CD4-positive, alpha-beta T cell treated with Interleukin-1 beta for 1 hour (primary cell): ENCODE measurements around the gene ZRANB3.
"Not testable (repeated sequence)": the region's sequence is repeated elsewhere in the genome, so short reads cannot be mapped to it uniquely, and the experiment has no call there.

Experiments used
- DNase-seq, 2 donors: peaks; one replicate each; pipeline ENCODE4 v3.0.0-alpha.2; 2020 to 2022

Gene ZRANB3

DNA sequence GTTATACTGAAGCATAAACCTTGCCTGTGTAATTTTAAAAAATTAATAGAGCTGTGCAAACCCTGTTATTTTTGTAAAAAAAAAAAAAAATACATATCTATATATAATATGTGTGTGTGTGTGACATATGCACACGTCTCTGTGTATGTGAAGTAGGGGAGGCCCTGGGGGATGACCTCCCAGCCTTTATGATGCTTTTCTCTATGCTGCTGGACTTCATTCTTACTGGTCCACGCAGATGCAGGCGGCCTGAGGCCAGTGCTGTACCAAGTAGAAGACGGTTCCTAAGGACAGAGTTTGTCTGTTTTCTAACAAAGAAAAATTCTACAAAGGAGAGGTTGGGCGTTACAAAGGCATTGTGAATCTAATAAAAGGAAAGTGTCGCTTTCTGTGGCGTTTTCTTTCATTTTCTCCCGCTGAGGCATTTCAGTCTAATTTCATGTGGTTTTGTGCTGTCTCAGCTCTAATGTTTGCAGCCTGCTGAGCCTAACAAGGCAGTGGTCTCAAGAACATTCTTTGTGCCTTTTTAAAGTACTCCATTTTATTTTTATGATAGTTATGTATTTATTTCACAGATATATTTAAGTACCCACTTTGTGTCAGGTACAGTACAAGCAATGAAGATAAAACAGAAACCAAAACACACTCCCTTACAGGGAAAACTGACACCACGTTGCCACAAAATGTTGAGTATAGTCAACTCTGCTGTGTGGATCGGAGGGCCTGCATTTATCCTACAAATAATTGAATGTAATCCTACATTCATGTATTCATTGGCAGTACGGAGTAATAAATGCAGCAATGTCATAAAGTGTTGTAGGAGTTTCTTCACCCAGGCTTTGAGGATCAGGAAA lies 360.9 kb downstream of the ZRANB3 start:
- DNase-seq = no peak

DNA sequence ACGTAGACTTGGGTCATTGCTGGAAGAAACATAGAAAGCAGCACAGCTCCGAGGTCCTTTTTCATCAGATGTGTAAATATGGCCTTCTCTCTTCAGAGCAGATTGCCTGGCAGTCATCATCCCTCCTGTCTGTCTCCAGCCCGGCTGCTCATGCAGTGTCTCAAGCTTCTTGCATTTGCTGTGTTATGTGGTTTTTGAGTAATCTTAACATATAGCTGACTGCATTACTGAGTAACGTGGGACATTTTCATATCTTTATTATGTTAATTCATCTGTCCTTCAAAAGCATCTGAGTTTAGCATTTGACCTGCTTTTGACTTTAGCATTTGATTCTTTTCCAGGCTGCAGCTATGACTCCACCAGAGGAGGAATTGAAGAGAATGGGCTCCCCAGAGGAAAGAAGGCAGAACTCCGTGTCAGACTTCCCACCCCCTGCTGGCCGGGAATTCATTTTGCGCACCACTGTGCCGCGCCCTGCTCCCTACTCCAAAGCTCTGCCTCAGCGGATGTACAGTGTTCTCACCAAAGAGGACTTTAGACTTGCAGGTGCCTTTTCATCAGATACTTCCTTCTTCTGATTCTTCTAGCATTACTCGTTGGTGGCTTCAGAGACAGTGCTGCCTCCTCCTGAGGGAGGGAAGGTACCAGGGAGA lies 362.7 kb downstream of the ZRANB3 start:
- no peak for DNase-seq

DNA sequence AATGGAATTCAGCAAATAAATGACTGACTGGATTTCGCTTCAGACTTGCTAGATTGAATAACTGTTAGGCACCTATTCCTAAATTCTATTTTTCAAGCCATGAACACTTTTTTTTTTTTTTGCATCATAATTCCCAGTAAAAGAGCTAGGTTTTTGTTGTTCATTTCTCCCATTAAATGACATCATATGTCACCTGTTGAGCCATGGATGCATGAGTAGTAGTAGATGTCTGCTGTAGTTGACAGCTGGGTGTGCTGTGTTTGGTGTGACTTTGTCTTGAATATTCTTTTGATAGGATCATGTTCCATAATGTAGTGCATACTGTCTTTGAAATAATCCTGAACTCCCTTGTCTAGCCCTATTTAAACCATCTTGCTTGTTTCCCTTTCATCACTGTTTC lies 363.7 kb downstream of the ZRANB3 start:
- DNase-seq = no peak

DNA sequence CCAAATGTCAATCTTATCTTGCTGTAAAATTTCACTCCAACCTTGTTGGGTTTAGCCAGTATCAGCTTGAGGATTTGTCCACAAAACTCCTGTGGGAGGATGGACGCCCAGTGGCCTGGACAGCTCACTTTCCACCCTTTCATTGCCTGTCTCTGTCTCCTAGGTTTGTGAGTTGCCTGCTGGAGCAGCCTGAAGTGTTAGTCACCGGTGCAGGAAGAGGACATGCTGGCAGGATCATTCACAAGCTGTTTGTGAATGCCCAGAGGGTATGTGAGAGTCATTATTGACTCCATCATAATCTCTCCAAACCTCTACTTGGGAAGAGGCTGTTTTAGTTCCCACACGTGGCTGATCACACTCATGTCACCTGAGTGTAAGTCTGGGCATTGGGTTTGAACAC lies 366.6 kb downstream of the ZRANB3 start:
- no peak for DNase-seq

DNA sequence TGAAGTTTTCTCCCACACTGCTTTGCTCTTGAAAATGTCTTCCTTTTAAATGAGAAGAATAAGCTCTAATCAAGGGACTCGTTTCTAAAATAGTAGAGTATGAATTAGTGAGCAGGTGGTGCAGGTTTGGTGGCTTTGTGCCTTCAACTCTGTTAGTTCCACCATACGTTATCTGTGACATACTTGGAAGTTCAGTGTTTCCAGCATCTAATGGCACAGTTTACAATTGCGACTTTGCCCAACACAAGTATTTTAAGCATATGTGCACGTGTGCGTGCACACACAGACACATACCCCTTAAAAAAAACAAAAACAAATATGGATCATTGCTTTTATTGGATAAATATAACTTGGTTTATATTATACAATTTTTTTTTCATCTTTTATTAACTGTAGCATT lies 367.1 kb downstream of the ZRANB3 start:
- DNase-seq = no peak

DNA sequence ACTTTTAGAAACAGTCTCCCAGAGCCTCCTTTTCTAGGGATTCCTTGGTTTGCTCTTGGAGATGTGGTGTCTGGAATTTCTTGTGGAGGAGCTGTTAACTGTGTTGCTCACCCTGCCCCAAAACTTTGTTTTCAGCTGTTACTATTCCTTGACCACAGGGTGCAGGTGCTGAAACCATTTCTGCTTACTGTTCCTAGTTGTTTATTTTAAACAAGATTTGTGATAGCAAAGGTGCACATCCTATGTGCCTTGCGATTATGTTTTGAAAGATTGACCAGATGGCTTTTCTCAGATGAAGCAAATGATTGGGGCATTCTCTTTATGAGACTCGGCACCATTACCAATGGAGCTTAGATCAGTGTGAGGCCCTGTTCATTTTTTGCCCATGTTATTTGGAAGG lies 367.7 kb downstream of the ZRANB3 start:
- DNase-seq = no peak

DNA sequence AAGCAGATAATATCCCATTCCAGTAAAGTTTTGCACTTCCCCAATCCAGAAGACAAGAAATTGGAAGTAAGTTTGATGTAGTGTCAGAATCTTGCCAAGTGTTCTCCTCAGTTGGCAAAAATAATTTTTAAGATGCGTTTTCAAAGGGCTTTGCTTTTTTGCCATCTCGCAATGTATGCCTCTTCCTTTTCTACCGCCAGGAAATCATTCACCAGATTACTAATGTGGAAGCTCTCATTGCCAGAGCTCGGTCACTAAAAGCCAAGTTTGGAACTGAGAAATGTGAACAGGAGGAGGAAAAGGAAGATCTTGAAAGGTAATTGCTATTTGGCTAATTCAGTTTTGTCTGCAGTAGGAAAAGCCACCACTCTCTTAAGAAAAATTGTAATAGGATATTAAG lies 368.2 kb downstream of the ZRANB3 start:
- no peak for DNase-seq

DNA sequence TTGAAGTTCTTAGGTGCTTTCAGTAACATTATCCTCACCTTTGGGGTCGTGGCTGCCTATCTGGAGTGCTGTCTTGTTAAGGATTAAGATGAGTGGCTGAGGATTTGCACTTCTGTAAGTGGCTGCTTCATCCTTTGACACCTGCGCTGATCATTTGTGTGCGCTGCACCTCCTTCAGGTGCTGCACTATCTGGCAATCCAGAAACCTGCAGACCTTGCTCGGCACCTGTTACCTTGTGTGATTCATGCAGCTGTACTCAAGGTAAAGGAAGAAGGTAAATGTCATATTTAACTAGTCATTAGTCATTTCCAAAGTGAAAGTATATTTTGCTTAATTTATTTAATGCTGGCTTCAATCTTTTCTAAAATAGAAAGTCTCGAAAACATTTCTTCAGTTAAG lies 368.6 kb downstream of the ZRANB3 start:
- no peak for DNase-seq

DNA sequence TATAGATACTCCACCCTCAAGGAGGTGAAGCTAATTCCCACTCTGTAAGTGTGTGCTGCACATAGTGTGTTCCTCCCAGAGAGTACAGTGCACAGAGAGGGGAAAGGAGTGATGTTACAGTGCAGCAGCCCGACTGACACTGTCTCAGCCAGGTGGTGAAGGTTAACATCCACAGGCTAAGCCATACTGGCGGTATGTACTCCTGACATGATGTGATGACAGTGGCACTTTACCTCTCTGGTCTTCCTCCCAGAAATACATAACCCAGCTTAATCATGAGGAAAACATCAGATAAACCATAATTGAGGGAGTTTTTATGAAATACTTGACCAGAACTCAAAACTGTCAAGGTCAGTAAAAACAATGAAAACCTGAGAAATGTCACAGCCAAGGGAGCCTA lies 371.8 kb downstream of the ZRANB3 start:
- DNase-seq = no peak

DNA sequence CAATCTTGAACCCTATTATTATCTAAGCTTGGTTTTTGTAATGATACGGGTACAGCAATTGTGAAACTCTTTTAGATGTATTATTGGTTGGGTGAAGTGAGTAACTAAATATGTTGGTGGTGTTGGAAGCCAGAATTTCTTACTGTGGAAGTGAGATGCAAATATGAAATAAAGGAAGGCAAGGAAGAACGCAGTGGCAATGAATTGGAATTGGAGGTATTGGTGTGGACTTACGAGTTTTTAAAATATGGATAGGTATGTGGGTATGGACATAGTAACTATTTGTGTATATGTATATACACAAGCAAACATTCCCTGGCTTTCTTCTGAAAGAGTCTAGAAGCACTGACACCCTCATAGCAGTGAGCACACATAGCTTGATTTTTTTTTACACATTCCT lies 373.2 kb downstream of the ZRANB3 start:
- no peak for DNase-seq

DNA sequence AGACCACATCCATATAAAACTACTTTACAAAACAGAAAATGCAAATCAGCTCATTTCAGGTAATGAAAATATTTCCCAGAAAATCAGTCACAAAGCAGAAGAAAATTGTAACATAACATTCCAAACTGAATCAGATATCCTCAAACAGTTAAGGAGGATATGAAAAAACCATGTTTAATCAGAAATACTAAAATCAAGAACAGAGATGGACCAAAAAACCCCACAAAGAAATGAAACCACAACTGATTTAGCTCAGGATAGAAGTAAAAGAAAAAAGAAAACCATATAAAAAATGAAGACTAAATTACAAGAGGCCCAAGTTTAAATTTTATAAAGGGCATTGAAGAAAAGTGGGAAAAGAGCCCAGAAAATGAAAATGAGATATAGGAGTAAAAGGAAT lies 376.1 kb downstream of the ZRANB3 start:
- no peak for DNase-seq

DNA sequence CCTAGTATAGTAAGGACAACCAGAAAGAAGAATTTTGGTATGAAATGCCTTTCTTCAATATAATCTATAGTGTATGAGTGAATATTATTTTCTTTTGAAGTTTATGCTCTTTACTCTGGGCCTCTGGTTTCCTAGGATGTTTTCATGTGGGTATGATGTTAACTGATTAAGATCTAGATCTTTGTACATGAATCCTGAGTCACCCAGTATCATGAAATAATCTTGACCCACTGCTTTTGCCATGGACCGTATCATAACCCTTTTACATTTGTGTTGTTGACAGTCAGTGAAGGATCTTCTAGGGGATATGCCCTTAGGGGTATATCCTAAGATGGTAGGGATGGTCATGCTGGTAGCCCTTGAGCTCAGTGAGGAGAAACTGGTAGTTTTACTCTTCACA lies 378.7 kb downstream of the ZRANB3 start:
- DNase-seq = no peak

DNA sequence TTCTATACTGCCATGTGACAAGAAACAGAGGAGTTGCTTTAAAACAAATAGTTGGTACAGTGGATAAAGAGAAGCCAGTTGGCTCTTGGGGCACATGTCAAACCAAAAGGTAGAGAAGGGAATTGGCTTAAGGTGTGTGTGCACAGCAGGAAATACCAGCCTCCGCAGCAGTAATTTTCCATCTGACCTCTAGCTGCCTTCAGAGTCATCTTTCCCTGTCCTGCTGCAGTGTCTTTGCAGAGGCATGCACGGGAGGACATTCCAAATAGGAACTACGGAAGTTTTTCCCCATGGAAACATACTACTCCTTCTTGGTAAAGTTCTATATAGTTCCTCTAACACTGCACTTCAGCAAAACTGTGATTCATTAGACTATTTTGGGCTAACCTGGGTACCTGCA lies 379.4 kb downstream of the ZRANB3 start:
- DNase-seq = no peak

DNA sequence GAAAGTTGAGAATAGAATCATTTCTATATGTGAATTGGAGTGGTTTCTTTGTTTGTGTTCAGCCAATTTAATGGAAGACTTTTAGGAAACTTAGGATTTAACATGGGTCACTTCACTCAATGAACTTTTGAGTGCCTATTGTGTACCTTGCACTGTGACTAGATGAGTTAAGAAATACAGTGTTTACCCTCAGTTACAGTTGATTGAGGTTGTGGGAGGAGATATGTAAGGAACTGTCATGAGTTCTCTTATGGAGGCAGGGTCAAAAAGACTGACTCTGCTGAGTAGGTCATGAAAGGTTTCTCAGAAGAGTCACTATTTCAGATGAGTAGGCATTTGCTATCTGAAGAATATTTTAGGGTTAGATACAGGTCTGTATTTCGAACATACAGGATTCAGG lies 380.3 kb downstream of the ZRANB3 start:
- DNase-seq = no peak

DNA sequence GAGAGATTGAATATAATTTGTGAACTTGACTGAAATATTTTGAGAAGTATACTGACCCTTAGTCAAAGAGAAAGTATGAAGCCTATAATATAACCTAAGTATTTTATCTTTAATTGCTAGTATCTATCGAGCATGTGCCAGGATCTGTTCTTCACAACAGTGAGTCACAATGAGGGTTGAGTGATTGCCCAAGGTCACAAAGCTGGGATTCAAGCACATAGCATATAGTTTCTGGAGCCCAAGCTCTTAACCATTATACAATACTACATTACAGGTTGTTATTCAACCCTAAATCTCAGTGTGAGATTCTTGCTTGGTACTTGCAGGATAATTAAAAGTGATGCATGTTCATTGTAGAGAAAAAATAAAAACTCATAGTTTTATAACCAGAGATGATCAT lies 381.8 kb downstream of the ZRANB3 start:
- no peak for DNase-seq

DNA sequence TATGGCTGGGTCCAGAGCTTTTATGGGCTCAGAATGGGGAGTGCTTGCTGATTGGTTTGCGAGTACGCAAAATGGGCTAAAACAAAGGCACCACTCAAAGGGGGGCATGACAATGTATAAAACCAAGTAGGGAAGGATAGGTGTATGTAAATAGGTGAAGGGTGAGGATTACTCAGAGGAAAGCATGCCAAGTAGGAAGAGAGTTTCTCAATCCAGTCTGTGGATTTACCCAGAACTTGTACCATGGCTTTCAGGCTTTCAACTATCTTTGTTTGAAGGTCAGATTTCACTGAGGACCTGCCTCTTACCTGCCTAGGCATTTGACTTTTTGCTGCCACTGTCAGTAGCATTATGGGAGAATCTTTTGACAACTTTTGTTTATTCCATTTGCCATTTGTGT lies 386.7 kb downstream of the ZRANB3 start:
- no peak for DNase-seq

DNA sequence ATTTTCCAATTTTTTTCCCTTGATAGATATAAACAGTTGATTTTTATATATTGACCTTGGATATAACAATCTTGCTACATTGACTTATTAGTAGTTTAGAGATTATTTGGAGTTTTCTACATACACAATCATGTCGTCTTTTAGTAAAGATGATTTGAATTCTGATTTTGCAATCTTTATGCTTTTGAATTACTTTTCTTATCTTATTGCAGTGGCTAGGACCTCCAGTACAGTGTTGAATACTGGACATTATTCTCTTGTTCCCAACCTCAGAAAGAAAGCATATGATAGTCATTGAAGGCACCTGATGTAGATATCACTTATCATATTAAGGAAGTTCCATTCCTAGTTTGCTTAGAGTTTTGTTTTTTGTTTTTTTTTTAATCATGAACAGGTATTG lies 388.7 kb downstream of the ZRANB3 start:
- DNase-seq = no peak

DNA sequence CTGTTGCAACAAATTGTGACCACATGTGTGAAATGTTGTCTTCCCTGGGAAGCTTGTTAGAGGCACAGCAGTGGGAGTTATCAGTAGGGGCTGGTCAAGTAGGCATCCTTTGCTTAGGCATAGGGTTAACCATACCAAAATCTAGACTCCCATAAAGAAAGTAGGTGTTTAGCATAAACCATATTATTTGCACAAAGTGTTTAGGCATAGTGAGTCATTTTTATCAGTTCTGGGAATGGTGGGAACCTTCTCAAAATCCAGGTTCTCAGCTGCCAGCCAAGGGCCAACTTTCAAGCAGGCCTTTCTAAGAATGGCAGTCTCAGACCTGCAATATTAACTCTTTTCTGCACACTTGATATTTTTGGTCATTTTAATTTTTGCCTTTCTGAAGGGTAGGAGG lies 390.4 kb downstream of the ZRANB3 start:
- DNase-seq = no peak

DNA sequence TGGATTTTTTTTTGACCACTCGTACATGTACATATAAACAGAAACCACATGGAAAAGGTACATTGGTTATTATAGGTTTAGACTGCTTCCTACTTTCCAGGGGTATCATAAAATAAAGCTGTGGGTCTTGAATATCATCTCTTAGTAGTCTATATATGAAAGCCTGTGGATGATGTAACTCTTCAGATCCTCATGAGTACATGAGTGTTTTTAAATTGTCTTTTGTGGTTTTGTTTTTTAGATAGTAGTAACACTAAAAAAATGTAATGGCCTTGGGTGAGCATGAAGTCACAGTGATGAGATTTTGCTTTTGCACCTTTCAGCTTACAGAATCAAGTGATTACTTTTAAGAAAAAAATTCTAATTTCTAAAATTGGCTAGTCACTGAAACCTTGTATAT lies 398.7 kb downstream of the ZRANB3 start:
- no peak for DNase-seq

DNA sequence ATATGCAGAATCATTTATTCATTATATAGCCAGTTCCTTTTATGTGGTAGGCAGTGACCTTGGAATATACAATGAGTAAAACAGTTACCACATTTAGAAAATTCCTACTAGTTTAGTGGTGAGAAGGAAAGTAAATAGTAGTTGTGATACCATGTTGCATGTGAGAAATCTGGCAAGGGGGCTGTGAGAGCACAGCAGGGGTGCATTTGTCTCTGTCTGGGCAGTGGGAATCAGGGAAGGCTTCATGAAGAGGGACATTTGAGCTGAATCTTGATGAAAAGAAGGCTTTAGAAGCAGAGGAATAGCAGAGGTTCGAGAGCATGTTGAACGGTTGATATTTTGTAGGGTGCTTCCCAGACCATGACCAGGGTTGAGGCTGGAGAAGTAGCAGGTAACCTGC lies 400.3 kb downstream of the ZRANB3 start:
- DNase-seq = no peak

DNA sequence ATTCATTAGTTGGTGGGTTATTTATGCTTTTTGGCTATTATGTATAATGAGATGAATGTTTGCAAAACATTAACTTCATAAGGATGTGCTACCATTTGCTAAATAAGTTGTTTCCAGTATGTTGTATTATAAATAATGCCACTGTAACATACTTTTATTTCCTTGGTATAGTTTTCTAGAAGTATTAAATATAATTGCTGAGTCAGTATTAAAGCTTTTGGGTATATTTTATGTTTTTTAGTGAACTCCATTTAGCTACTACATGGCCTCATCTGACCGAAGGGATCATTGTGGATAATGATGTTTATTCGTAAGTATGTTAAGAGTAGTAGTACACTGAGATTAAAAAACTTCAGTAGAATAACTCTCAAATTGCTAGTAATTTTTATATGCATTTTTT lies 405.1 kb downstream of the ZRANB3 start:
- no peak for DNase-seq

DNA sequence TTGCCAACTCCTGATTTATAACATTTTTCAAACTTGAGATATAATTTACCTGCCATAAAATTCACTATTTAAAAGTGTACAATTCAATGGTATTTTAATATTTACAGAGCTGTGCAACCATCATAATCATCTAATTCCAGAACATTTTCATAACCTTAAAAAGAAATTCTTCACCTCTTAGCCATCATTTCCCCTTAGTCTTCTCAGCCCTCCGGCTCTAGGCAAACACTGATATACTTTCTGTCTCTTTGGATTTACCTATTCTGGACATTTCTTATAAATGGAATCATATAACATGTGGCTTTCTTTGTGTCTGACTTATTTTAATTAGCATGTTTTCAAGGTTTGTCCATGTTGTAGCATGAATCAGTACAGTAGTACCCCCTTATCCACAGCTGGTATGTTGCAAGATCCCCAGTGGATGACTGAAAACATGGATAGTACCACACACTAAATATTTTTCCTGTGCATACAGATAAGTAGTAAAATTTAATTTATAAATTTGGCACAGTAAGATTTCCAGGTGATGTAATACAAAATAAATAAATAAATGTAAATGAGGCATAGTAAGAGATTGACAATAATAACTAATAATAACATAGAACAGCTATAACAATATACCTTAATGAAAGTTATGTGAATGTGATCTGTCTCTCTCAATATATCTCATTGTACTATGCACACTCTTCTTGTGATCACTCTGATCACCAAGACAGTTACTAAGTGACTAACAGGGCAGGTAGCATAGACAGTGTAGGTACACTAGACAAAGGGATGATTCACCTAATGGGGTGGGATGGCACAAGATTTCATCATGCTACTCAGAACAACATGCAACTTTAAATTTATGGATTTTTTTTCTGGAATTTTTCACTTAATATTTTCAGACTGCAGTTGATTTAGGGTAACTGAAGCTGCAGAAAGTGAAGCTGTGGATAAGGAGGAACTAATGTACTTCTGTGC lies 405.8 kb downstream of the ZRANB3 start:
- no peak for DNase-seq

DNA sequence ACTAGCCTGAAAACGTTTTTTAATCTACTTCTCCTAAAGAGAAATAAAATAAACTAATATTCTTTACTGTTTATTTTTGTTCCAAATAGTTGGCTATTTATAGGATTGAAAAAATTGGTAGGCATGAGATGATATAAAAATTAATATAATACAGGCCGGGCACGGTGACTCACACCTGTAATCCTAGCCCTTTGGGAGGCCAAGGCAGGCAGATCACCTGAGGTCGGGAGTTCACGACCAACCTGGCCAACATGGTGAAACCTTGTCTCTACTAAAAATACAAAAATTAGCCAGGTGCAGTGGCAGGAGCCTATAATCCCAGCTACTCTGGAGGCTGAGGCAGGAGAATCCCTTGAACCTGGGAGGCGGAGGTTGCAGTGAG lies 409.4 kb downstream of the ZRANB3 start:
- not testable (repeated sequence) for DNase-seq
